CD14-positive monocyte (primary cell): ENCODE results near the gene LAMC3. TPM values are rescaled to one million over a fixed set of nuclear protein-coding genes. Genes with fewer than 3 reads are reported as not detected.

Source experiments
- DNase-seq, 3 donors: peaks; one replicate each; pipeline ENCODE4 v3.0.0-alpha.2; 2011 to 2022
- H2AFZ ChIP-seq: 2 replicates; pipeline ENCODE4 v1.6.0; 2012; ENCODE audit warnings: mild to moderate bottlenecking, low read depth, low read length, inconsistent platforms; ENCODE audit not compliant: insufficient read depth, poor library complexity, severe bottlenecking
- H3K27ac ChIP-seq, 2 donors: 1 replicate in 1 of 2; 2 replicates in 1 of 2; pipeline ENCODE4 v1.5.1; 2012 to 2013; ENCODE audit warnings: low read length in 2 of 2, control low read depth in 1 of 2, inconsistent platforms in 1 of 2, low read depth in 1 of 2, mild to moderate bottlenecking in 1 of 2
- H3K27me3 ChIP-seq, 2 donors: one replicate each; pipeline versions ENCODE4 v1.6.0 to v1.6.1; 2011 to 2013; ENCODE audit warnings: low read length in 2 of 2; ENCODE audit not compliant: control insufficient read depth in 2 of 2, insufficient read depth in 2 of 2
- H3K36me3 ChIP-seq, 2 donors: replicated peaks in 1 of 2; 1 replicate in 1 of 2; 2 replicates in 1 of 2; pipeline versions ENCODE4 v1.5.1 to v1.6.1; 2012 to 2013; ENCODE audit warnings: low read length in 2 of 2, control low read depth in 1 of 2, inconsistent platforms in 1 of 2, mild to moderate bottlenecking in 1 of 2; ENCODE audit not compliant: insufficient read depth in 2 of 2, control insufficient read depth in 1 of 2
- H3K4me1 ChIP-seq, 2 donors: 1 replicate in 1 of 2; 2 replicates in 1 of 2; pipeline versions ENCODE4 v1.5.1 to v1.6.1; 2012 to 2013; ENCODE audit warnings: low read length in 2 of 2, control low read depth in 1 of 2, inconsistent platforms in 1 of 2, mild to moderate bottlenecking in 1 of 2, moderate library complexity in 1 of 2; ENCODE audit not compliant: insufficient read depth in 2 of 2, control insufficient read depth in 1 of 2
- H3K4me2 ChIP-seq: replicated peaks from 2 replicates; pipeline ENCODE3; 2012; ENCODE audit warnings: low read length, moderate library complexity, mild to moderate bottlenecking; ENCODE audit not compliant: poor library complexity, severe bottlenecking; ENCODE audit errors: extremely low read depth
- H3K4me3 ChIP-seq, 3 experiments: fragments of 200-600 bp in 1 of 3; sonication (generic) in 1 of 3; replicated peaks in 1 of 3; 1 replicate in 2 of 3; 2 replicates in 1 of 3; pipeline ENCODE4 v1.5.1; 2011 to 2013; ENCODE audit warnings: low read length in 3 of 3, mild to moderate bottlenecking in 3 of 3, control low read depth in 2 of 3, low read depth in 2 of 3, inconsistent platforms in 1 of 3, moderate library complexity in 1 of 3
- H3K79me2 ChIP-seq: 2 replicates; pipeline ENCODE4 v1.6.0; 2012; ENCODE audit warnings: mild to moderate bottlenecking, control low read depth, inconsistent platforms, low read length, moderate library complexity; ENCODE audit not compliant: insufficient read depth
- H3K9ac ChIP-seq: 2 replicates; pipeline ENCODE4 v1.6.0; 2017; ENCODE audit warnings: low read length, mild to moderate bottlenecking; ENCODE audit not compliant: insufficient read depth, poor library complexity, severe bottlenecking
- H3K9me3 ChIP-seq, 2 donors: replicated peaks in 1 of 2; 1 replicate in 1 of 2; 2 replicates in 1 of 2; pipeline versions ENCODE4 v1.5.1 to v1.6.1; 2012 to 2013; ENCODE audit warnings: low read length in 2 of 2, control low read depth in 1 of 2; ENCODE audit not compliant: control insufficient read depth in 1 of 2, insufficient read depth in 1 of 2
- H4K20me1 ChIP-seq: 2 replicates; pipeline ENCODE4 v1.6.0; 2012; ENCODE audit warnings: mild to moderate bottlenecking, low read length, control low read depth, moderate library complexity; ENCODE audit not compliant: insufficient read depth
- H3K27ac Mint-ChIP-seq, 7 donors: one replicate each; pipeline ENCODE4 v1.8.0; 2020; ENCODE audit warnings: mild to moderate bottlenecking in 7 of 7, mixed read lengths in 7 of 7, moderate library complexity in 6 of 7, inconsistent platforms in 2 of 7
- H3K27me3 Mint-ChIP-seq, 3 donors: one replicate each; pipeline ENCODE4 v1.8.0; 2021 to 2022; ENCODE audit warnings: low read depth in 3 of 3, mild to moderate bottlenecking in 3 of 3, mixed read lengths in 3 of 3, moderate library complexity in 3 of 3, inconsistent platforms in 1 of 3
- H3K36me3 Mint-ChIP-seq, 2 donors: one replicate each; pipeline ENCODE4 v1.8.0; 2020; ENCODE audit warnings: mixed read lengths in 2 of 2, inconsistent platforms in 1 of 2, mild to moderate bottlenecking in 1 of 2
- H3K4me1 Mint-ChIP-seq: one replicate; pipeline ENCODE4 v1.8.0; 2020; ENCODE audit warnings: mild to moderate bottlenecking, mixed read lengths
- H3K4me3 Mint-ChIP-seq, 2 donors: one replicate each; pipeline ENCODE4 v1.8.0; 2020; ENCODE audit warnings: mild to moderate bottlenecking in 2 of 2, mixed read lengths in 2 of 2, moderate library complexity in 1 of 2
- H3K9me3 Mint-ChIP-seq, 7 donors: one replicate each; pipeline ENCODE4 v1.8.0; 2020 to 2022; ENCODE audit warnings: mixed read lengths in 7 of 7, mild to moderate bottlenecking in 6 of 7, moderate library complexity in 6 of 7, inconsistent platforms in 2 of 7
- WGBS: methylation state at CpG from one replicate; pipeline ENCODE4 v1.1.5; 2013; ENCODE audit warnings: missing lambda C conversion rate; ENCODE audit not compliant: insufficient coverage; 5-methylcytosine and 5-hydroxymethylcytosine counted together
- intact Hi-C, 2 donors: fragments of 100-400 bp; cut with micrococcal nuclease; formaldehyde crosslinking; loops; one replicate each; pipeline versions ENCODE4 v1.15.0 to v1.15.1; 2023
- polyA plus RNA-seq, 3 donors: library from polyadenylated mRNA; depleted of rRNA in 1 of 3; unstranded in 2 of 3; stranded (reverse) in 1 of 3; fragments of 300-500 nt in 2 of 3; fragments of >200 nt in 1 of 3; fragmentation: Illumina TruSeq in 2 of 3; gene quantifications; 1 replicate in 2 of 3; 2 replicates in 1 of 3; pipeline ENCODE4 v1.2.3, GENCODE V29; 2012 to 2021
- TF ChIP-seq, protein P1 (sequence below): fragments of 200-600 bp; IDR thresholded peaks from one replicate; pipeline ENCODE4 v1.8.0; 2022; ENCODE audit warnings: antibody characterized with exemption, mild to moderate bottlenecking

Gene LAMC3
- polyA plus RNA-seq, 3 donors, result 0.19 TPM; not detected in 2

GRCh38 chr9:130981002-130981755, 27.8 kb upstream of the LAMC3 start:
- Mint-ChIP-seq H3K4me3 (peak overlapping the region; percentile 50 to 76), H3K27me3 (peaks cover 2 to 7% (median 3%) of the 10 kb centered on the region in 3 donors), H3K36me3 (no peaks in the 10 kb centered on the region), H3K27ac (peak overlapping the region in 1 of 7 donors; percentile 45), H3K9me3 (no peaks in the 10 kb centered on the region), H3K4me1 (peaks cover 25% of the 10 kb centered on the region)
- 0% methylated on average over 1 of the region's 10 CpGs for WGBS
- peak overlapping the region in 1 of 3 experiments; percentile 49 for H3K4me3 ChIP-seq
- H3K79me2 ChIP-seq, result no peaks in the 10 kb centered on the region
- H3K9ac ChIP-seq, result no peak overlapping the region
- intact Hi-C loops, result no loop called here
- TF ChIP-seq, protein P1, sequence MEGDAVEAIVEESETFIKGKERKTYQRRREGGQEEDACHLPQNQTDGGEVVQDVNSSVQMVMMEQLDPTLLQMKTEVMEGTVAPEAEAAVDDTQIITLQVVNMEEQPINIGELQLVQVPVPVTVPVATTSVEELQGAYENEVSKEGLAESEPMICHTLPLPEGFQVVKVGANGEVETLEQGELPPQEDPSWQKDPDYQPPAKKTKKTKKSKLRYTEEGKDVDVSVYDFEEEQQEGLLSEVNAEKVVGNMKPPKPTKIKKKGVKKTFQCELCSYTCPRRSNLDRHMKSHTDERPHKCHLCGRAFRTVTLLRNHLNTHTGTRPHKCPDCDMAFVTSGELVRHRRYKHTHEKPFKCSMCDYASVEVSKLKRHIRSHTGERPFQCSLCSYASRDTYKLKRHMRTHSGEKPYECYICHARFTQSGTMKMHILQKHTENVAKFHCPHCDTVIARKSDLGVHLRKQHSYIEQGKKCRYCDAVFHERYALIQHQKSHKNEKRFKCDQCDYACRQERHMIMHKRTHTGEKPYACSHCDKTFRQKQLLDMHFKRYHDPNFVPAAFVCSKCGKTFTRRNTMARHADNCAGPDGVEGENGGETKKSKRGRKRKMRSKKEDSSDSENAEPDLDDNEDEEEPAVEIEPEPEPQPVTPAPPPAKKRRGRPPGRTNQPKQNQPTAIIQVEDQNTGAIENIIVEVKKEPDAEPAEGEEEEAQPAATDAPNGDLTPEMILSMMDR, result no peak
- no peaks in the 10 kb centered on the region for H4K20me1 ChIP-seq
- H2AFZ ChIP-seq, result peak overlapping the region; percentile 56
- peak overlapping the region; percentile 61 for H3K4me2 ChIP-seq
- no peak overlapping the region for H3K27ac ChIP-seq
- no peaks in the 10 kb centered on the region for H3K36me3 ChIP-seq
- H3K27me3 ChIP-seq, result no peaks in the 10 kb centered on the region
- no peaks in the 10 kb centered on the region for H3K9me3 ChIP-seq
- H3K4me1 ChIP-seq, result peaks cover 23% of the 10 kb centered on the region in 2 donors
- DNase-seq, result peak; percentile 21 to 48 (median 42)

DNA sequence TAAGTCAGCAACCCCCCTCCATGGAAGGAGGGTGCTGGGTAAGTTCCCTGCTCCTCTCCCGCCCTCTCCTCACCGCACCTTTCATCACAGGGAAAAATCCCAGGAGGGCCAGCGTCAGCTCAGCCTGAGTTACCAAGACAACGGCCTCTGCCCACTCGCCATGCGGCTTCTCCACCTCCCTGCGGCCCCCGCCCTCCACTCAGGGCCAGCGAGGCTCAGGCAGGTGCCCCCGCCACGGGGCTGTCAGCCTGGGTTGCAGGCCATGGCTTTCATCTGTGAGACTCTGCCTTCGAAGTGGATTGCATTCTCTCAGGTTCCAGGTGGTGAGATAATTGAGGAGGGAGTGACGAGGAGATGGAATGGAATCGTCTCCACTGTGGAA, 27.2 kb upstream of the LAMC3 start:
- Mint-ChIP-seq H3K4me1 (peaks cover 25% of the 10 kb centered on the region), H3K36me3 (no peaks in the 10 kb centered on the region), H3K4me3 (no peak overlapping the region), H3K27me3 (peaks cover 2 to 7% (median 3%) of the 10 kb centered on the region in 3 donors), H3K9me3 (no peaks in the 10 kb centered on the region), H3K27ac (no peak overlapping the region)
- Histone ChIP-seq H4K20me1 (no peaks in the 10 kb centered on the region), H2AFZ (no peak overlapping the region), H3K36me3 (no peaks in the 10 kb centered on the region), H3K4me2 (no peak overlapping the region), H3K27me3 (no peaks in the 10 kb centered on the region), H3K4me1 (peaks cover 23% of the 10 kb centered on the region in 2 donors), H3K27ac (no peak overlapping the region), H3K79me2 (no peaks in the 10 kb centered on the region), H3K9ac (no peak overlapping the region), H3K9me3 (no peaks in the 10 kb centered on the region), H3K4me3 (no peak overlapping the region)
- WGBS, result 86% methylated on average over 14 of the region's 14 CpGs
- no peak for DNase-seq
- intact Hi-C loops, result no loop called here
- TF ChIP-seq, protein P1, result no peak
